ENCODE results near the gene DENND4C.
"Not testable (repeated sequence)": the region's sequence is repeated elsewhere in the genome, so short reads cannot be mapped to it uniquely, and the experiment has no call there.

Gene DENND4C

DNA sequence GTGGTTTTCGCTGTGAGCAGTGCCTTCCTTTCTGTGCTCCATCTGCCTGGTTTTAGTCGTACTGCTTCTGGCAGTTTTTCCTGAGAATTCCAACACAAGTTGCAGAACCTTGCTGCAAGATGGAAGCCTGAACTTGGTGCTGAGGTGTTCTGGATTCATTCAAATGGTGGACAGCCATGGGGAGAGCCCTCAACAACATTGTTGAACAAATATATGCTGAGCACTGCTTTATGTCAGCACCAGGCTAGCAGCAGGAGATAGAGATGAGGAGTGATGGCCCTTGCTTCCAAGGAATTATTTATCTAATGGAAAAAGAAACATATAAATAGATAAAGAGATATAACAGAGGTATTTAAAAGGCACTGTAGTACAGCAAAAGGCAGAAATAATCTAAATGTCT, 156.8 kb downstream of the DENND4C start:
- TF ChIP-seq, protein P1, sequence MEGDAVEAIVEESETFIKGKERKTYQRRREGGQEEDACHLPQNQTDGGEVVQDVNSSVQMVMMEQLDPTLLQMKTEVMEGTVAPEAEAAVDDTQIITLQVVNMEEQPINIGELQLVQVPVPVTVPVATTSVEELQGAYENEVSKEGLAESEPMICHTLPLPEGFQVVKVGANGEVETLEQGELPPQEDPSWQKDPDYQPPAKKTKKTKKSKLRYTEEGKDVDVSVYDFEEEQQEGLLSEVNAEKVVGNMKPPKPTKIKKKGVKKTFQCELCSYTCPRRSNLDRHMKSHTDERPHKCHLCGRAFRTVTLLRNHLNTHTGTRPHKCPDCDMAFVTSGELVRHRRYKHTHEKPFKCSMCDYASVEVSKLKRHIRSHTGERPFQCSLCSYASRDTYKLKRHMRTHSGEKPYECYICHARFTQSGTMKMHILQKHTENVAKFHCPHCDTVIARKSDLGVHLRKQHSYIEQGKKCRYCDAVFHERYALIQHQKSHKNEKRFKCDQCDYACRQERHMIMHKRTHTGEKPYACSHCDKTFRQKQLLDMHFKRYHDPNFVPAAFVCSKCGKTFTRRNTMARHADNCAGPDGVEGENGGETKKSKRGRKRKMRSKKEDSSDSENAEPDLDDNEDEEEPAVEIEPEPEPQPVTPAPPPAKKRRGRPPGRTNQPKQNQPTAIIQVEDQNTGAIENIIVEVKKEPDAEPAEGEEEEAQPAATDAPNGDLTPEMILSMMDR (IDR thresholded peaks at IDR 0.05; ENCODE audit: poor library complexity, severe bottlenecking) = no peak
- ATAC-seq (ENCODE audit: low read depth) = no peak
- no peaks in the 10 kb centered on the region for H3K9me3 ChIP-seq (ENCODE audit: severe bottlenecking)
- H3K4me3 ChIP-seq (ENCODE audit: severe bottlenecking) = no peak overlapping the region
- no peak for DNase-seq (ENCODE audit: low spot score)
- no peaks in the 10 kb centered on the region for H3K27me3 ChIP-seq (ENCODE audit: insufficient read depth, poor library complexity, severe bottlenecking)
- no peaks in the 10 kb centered on the region for H3K36me3 ChIP-seq (ENCODE audit: low read depth)
- H3K4me1 ChIP-seq (ENCODE audit: insufficient read depth, poor library complexity, severe bottlenecking) = no peaks in the 10 kb centered on the region
- H3K27ac ChIP-seq (ENCODE audit: poor library complexity, severe bottlenecking) = no peak overlapping the region

- H3K36me3 ChIP-seq (ENCODE audit: low read depth); DNase-seq (ENCODE audit: low spot score); H3K4me1 ChIP-seq (ENCODE audit: insufficient read depth, poor library complexity, severe bottlenecking); H3K27me3 ChIP-seq (ENCODE audit: insufficient read depth, poor library complexity, severe bottlenecking); H3K9me3 ChIP-seq (ENCODE audit: severe bottlenecking); H3K27ac ChIP-seq (ENCODE audit: poor library complexity, severe bottlenecking); ATAC-seq (ENCODE audit: low read depth); H3K4me3 ChIP-seq (ENCODE audit: severe bottlenecking): not testable (repeated sequence)
Observed at GRCh38 chr9:19389539-19389938, 159.0 kb downstream of the DENND4C start.

DNA sequence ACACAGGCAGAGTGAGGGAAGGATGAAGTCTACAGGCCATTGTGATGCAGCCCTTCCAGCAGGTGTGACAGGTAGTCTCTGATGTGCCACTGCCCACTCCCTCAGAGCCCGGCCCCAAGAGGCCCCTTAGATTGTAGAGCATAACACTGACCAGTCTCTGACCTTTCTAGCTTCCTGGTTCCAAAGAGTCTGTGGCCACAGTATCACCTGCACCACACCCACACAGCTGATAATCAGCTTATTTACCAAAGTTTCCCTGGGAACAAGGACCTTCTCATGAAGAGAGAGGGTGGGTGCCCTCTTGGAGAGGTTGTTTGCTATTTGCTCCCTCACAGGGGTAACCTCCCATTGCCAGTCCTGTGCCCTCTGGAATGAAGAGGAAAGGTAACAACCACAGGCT, 167.4 kb downstream of the DENND4C start:
- DNase-seq (ENCODE audit: low spot score) (no peak), ATAC-seq (ENCODE audit: low read depth) (no peak)
- Histone ChIP-seq H3K27me3 (ENCODE audit: insufficient read depth, poor library complexity, severe bottlenecking) (no peaks in the 10 kb centered on the region), H3K9me3 (ENCODE audit: severe bottlenecking) (no peaks in the 10 kb centered on the region), H3K4me3 (ENCODE audit: severe bottlenecking) (no peak overlapping the region), H3K36me3 (ENCODE audit: low read depth) (no peaks in the 10 kb centered on the region), H3K4me1 (ENCODE audit: insufficient read depth, poor library complexity, severe bottlenecking) (no peaks in the 10 kb centered on the region), H3K27ac (ENCODE audit: poor library complexity, severe bottlenecking) (no peak overlapping the region)
- TF ChIP-seq, protein P1 (IDR thresholded peaks at IDR 0.05; ENCODE audit: poor library complexity, severe bottlenecking) = no peak

DNA sequence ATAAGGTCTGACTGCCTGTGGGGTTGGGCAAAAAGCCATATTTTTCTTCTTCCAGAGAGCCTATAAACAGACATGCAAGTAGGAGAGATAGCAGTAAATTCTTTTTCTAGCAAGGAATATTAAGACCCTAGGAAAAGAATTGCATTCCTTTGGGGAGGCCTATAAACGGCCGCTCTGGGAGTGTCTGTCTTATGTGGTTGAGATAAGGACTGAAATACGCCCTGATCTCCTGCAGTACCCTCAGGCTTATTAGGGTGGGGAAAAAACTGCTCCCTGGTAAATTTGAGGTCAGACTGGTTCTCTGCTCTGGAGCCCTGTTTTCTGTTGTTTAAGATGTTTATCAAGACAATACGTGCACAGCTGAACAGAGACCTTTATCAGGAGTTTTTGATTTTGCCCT, 172.7 kb downstream of the DENND4C start:
- ATAC-seq (ENCODE audit: low read depth); H3K36me3 ChIP-seq (ENCODE audit: low read depth); DNase-seq (ENCODE audit: low spot score); H3K27ac ChIP-seq (ENCODE audit: poor library complexity, severe bottlenecking); H3K4me3 ChIP-seq (ENCODE audit: severe bottlenecking); H3K27me3 ChIP-seq (ENCODE audit: insufficient read depth, poor library complexity, severe bottlenecking); H3K9me3 ChIP-seq (ENCODE audit: severe bottlenecking): not testable (repeated sequence)
- H3K4me1 ChIP-seq (ENCODE audit: insufficient read depth, poor library complexity, severe bottlenecking) = peaks cover 11% of the 10 kb centered on the region

- DNase-seq (ENCODE audit: low spot score) (peak; percentile 51), ATAC-seq (ENCODE audit: low read depth) (peak; percentile 38)
- TF ChIP-seq, protein P1 (IDR thresholded peaks at IDR 0.05; ENCODE audit: poor library complexity, severe bottlenecking) = no peak
- H3K27ac ChIP-seq (ENCODE audit: poor library complexity, severe bottlenecking) = peak overlapping the region; percentile 33
- no peaks in the 10 kb centered on the region for H3K9me3 ChIP-seq (ENCODE audit: severe bottlenecking)
- H3K27me3 ChIP-seq (ENCODE audit: insufficient read depth, poor library complexity, severe bottlenecking) = no peaks in the 10 kb centered on the region
- peaks cover 11% of the 10 kb centered on the region for H3K4me1 ChIP-seq (ENCODE audit: insufficient read depth, poor library complexity, severe bottlenecking)
- H3K4me3 ChIP-seq (ENCODE audit: severe bottlenecking) = no peak overlapping the region
- no peaks in the 10 kb centered on the region for H3K36me3 ChIP-seq (ENCODE audit: low read depth)
Observed at GRCh38 chr9:19404283-19405075, 174.0 kb downstream of the DENND4C start.

DNA sequence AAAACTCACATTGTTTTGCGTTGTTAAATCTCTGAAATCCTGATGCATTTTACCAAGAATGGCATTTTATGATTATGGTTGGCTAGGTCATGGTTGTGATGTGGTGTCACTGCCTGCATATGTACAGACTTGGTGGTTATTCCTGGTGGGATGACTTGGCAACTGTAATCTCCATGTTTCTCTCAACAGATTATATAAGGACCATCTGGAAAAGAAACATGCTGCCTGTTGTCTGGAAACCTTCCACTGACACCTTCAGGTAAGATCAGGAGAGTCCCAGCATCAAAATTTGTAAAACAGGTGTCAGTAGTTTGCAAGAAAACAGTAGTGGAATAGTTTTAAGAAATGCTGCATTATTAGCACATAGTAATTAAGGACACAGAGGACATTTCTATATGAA, 175.3 kb downstream of the DENND4C start:
- no peaks in the 10 kb centered on the region for H3K27me3 ChIP-seq (ENCODE audit: insufficient read depth, poor library complexity, severe bottlenecking)
- no peak for ATAC-seq (ENCODE audit: low read depth)
- no peak overlapping the region for H3K4me3 ChIP-seq (ENCODE audit: severe bottlenecking)
- no peak overlapping the region for H3K27ac ChIP-seq (ENCODE audit: poor library complexity, severe bottlenecking)
- H3K9me3 ChIP-seq (ENCODE audit: severe bottlenecking) = no peaks in the 10 kb centered on the region
- no peak for DNase-seq (ENCODE audit: low spot score)
- H3K36me3 ChIP-seq (ENCODE audit: low read depth) = no peaks in the 10 kb centered on the region
- TF ChIP-seq, protein P1 (IDR thresholded peaks at IDR 0.05; ENCODE audit: poor library complexity, severe bottlenecking) = no peak
- H3K4me1 ChIP-seq (ENCODE audit: insufficient read depth, poor library complexity, severe bottlenecking) = peaks cover 16% of the 10 kb centered on the region
